Skin epidermis (tissue), 12 donors: ENCODE data around the gene FAF1.
"Not testable (repeated sequence)": the region's sequence is repeated elsewhere in the genome, so short reads cannot be mapped to it uniquely, and the experiment has no call there.

Source experiments
- H3K27ac ChIP-seq, 21 experiments: fragments of 200-600 bp; sonication (generic) in 11 of 21; one replicate each; pipeline ENCODE4 v1.5.0; 2020; ENCODE audit warnings: mild to moderate bottlenecking in 3 of 21, inconsistent platforms in 2 of 21, moderate library complexity in 2 of 21
- H3K4me3 ChIP-seq, 7 experiments: fragments of 200-600 bp; sonication (generic) in 2 of 7; one replicate each; pipeline ENCODE4 v1.5.0; 2020; ENCODE audit warnings: inconsistent platforms in 2 of 7, mild to moderate bottlenecking in 2 of 7, moderate library complexity in 1 of 7

The FAF1 gene

GRCh38 chr1:50968158-50968820 is 8.2 kb upstream of the FAF1 start:
- H3K27ac ChIP-seq = peak overlapping the region; percentile 41 to 99 (median 94)

GRCh38 chr1:50967416-50968157 is 7.5 kb upstream of the FAF1 start:
- peak overlapping the region; percentile 41 to 99 (median 94) for H3K27ac ChIP-seq

More at GRCh38 chr1:50968158-50968820, 8.2 kb upstream of the FAF1 start:
- H3K4me3 ChIP-seq = peak overlapping the region; percentile 48 to 93 (median 81)

DNA sequence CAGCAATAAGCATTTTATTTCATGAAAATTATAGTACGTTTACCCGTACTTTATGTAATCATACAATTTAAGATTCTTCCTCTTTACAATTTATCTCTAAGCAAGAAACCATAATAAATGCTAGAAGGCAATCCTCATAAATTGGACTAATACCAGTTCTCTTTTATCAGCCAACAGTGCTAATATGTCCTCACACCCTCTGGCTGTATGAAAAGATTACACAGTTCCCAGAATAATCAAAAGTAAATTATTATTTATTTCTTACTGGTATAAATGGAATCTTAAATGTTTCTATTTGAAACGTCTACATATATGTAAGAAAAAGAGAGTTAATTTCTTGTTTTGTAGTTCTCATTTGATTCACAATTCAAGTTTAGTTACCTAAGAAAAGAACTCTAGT is 6.9 kb upstream of the FAF1 start:
- Histone ChIP-seq H3K4me3 (peak overlapping the region in 2 of 7 experiments; percentile 83 to 93), H3K27ac (peak overlapping the region in 16 of 21 experiments; percentile 7 to 98 (median 94))

More at GRCh38 chr1:50967416-50968157, 7.5 kb upstream of the FAF1 start:
- H3K4me3 ChIP-seq = peak overlapping the region; percentile 48 to 93 (median 81)

DNA sequence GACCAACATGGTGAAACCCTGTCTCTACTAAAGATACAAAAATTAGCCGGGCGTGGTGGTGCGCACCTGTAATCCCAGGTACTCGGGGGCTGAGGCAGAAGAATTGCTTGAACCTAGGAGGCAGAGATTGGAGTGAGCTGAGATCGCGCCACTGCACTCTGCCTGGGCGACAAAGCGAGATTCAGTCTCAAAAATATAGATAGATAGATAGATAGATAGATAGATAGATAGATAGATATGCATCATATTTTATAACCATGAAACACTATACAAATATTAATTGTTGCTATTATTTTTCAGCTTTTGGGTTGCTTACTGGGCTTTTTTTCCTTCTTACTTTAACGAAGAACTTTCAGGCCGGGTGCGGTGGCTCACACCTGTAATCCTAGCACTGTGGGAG is 4.8 kb upstream of the FAF1 start:
- Histone ChIP-seq H3K27ac (no peak overlapping the region), H3K4me3 (no peak overlapping the region)

DNA sequence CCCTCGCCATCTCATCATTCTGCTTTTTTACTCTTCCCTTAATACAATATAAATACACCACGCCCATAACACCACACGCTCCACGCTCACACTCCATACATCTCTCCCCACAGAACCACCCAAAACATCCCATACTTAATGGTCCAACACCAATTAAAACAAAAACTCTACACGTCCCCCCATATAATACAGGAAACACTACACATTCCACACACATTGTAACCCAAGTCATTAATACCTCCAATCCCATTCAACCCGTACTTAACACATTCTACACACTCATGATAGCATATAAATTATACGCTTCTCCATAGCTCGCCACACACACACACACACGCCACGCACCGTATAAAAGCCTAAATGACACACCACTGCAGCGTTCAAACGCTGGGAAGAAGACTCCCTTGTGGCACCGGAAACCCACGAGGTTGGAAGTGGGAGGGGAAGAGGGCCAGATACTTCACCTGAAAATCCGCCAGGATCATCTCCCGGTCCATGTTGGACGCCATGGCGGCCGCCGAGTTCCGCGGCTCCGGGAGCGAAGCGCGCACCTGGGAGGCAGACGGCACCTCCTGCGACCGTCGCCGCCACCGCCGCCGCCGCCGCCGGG is 659 bp downstream of the FAF1 start:
- peak overlapping the region in 20 of 21 experiments; percentile 63 to 91 (median 86) for H3K27ac ChIP-seq
- peak overlapping the region; percentile 59 to 75 (median 68) for H3K4me3 ChIP-seq

- no peak overlapping the region for H3K4me3 ChIP-seq
- no peak overlapping the region for H3K27ac ChIP-seq
Measured at GRCh38 chr1:50955116-50955515, 5.0 kb downstream of the FAF1 start.

DNA sequence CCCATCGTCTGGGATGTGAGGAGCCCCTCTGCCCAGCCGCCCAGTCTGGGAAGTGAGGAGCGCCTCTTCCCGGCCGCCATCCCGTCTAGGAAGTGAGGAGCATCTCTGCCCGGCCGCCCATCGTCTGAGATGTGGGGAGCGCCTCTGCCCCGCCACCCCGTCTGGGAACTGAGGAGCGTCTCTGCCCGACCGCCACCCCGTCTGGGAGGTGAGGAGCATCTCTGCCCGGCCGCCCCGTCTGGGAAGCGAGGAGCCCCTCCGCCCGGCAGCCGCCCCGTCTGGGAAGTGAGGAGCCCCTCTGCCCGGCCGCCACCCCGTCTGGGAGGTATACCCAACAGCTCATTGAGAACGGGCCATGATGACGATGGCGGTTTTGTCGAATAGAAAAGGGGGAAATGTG is 7.5 kb downstream of the FAF1 start:
- H3K27ac ChIP-seq, H3K4me3 ChIP-seq: not testable (repeated sequence)

- H3K4me3 ChIP-seq = no peak overlapping the region
- no peak overlapping the region for H3K27ac ChIP-seq
Measured at GRCh38 chr1:50950396-50950795, 9.7 kb downstream of the FAF1 start.

DNA sequence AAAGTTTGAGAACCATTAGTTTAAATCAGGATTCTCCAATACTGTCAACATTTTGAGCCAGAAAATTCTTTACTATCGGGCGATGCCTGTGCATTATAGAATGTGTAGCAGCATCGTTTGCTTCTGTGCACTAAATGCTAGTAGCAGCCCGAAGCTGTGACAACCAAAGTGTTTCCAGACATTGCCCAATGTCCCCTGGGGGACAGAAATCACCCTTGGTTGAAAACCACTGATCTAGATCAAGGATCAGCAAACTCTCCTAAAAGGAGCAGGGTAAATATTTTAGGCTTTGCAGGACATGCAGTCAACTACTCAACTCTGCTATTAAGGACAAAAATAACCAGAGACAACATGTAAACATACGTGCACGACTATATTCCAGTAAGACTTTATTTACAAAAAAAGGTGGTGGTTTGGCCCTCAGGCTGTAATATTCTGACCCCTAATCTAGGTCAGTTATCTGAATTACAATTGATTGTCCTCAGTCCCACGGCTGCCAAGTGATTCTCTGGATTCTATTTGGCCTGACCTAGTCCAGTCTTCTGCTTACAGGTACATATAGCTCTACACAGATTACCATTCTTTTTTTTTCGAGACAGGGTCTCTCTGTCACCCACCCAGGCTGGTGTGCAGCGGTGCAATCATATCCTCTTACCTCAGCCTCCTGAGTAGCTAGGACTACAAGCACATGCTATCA is 10.6 kb downstream of the FAF1 start:
- Histone ChIP-seq H3K27ac (no peak overlapping the region), H3K4me3 (no peak overlapping the region)

GRCh38 chr1:50942334-50942733 is 17.7 kb downstream of the FAF1 start:
- no peak overlapping the region for H3K27ac ChIP-seq
- no peak overlapping the region for H3K4me3 ChIP-seq

- H3K27ac ChIP-seq = no peak overlapping the region
- no peak overlapping the region for H3K4me3 ChIP-seq
Measured at GRCh38 chr1:50940291-50940690, 19.8 kb downstream of the FAF1 start.

GRCh38 chr1:50936321-50936720 is 23.7 kb downstream of the FAF1 start:
- H3K27ac ChIP-seq = no peak overlapping the region
- no peak overlapping the region for H3K4me3 ChIP-seq

DNA sequence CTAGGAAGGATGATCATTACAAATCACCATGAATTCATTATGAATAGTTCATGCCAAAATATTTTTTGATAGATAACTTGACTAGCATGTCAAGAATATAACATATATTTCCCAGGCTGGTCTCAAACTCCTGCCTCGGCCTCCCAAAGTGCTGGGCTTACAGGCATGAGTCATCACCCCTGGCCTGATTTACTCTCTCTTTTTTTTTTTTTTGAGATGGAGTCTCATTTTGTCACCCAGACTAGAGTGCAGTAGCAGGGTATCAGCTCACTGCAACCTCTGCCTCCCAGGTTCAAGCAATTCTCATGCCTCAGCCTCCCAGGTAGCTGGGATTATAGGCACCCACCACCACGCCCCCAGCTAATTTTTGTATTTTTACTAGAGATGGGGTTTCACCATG is 24.8 kb downstream of the FAF1 start:
- not testable (repeated sequence) for H3K27ac ChIP-seq, H3K4me3 ChIP-seq

- Histone ChIP-seq H3K27ac (no peak overlapping the region), H3K4me3 (no peak overlapping the region)
Measured at GRCh38 chr1:50934838-50935237, 25.2 kb downstream of the FAF1 start.

GRCh38 chr1:50933770-50934169 is 26.3 kb downstream of the FAF1 start:
- H3K4me3 ChIP-seq, H3K27ac ChIP-seq: not testable (repeated sequence)

DNA sequence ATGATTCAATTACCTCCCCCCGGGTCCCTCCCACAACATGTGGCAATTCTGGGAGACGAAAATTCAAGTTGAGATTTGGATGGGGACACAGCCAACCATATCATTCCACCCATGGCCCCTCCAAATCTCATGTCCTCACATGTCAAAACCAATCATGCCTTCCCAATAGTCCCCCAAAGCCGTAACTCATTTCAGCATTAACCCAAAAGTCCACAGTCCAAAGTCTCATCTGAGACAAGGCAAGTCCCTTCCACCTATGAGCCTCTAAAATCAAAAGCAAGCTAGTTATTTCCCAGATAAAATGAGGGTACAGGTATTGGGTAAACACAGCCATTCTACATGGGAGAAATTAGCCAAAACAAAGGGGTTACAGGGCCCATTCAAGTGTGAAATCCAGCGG is 28.0 kb downstream of the FAF1 start:
- not testable (repeated sequence) for H3K27ac ChIP-seq, H3K4me3 ChIP-seq

GRCh38 chr1:50930965-50931737 is 28.9 kb downstream of the FAF1 start:
- Histone ChIP-seq H3K27ac (no peak overlapping the region), H3K4me3 (no peak overlapping the region)

GRCh38 chr1:50930193-50930592 is 29.9 kb downstream of the FAF1 start:
- no peak overlapping the region for H3K27ac ChIP-seq
- no peak overlapping the region for H3K4me3 ChIP-seq

- H3K4me3 ChIP-seq = no peak overlapping the region
- H3K27ac ChIP-seq = no peak overlapping the region
Measured at GRCh38 chr1:50929376-50929958, 30.6 kb downstream of the FAF1 start.
